HepG2 (cell line): Measurements from ENCODE around the gene NRSN2. TPM values are rescaled to one million over a fixed set of nuclear protein-coding genes. Genes with fewer than 3 reads are reported as not detected.
A peak's percentile ranks its signal among the peaks of the same experiment; 100 is the strongest.

Source experiments
- ATF1 ChIP-seq: IDR thresholded peaks from 2 replicates; pipeline ENCODE4 v1.6.1; 2016; ENCODE audit warnings: mild to moderate bottlenecking, control low read depth
- FOXP4 ChIP-seq: sonication (generic); formaldehyde crosslinking; IDR thresholded peaks from 2 replicates; pipeline ENCODE4 v1.4.0; 2020; ENCODE audit warnings: missing genetic modification reagents
- KDM1A ChIP-seq: IDR thresholded peaks from 2 replicates; pipeline ENCODE4 v1.6.1; 2016; ENCODE audit warnings: missing compliant biosample characterization
- NFE2L1 ChIP-seq: sonication (generic); formaldehyde crosslinking; IDR thresholded peaks from 2 replicates; pipeline ENCODE4 v1.4.0; 2020; ENCODE audit warnings: missing genetic modification reagents, mild to moderate bottlenecking, borderline replicate concordance
- PATZ1 ChIP-seq: sonication (generic); formaldehyde crosslinking; IDR thresholded peaks from 2 replicates; pipeline ENCODE4 v1.4.0; 2020; ENCODE audit warnings: missing genetic modification reagents
- RAD51 ChIP-seq: fragments of 450-650 bp; IDR thresholded peaks from 2 replicates; pipeline ENCODE4 v1.6.1; 2016; ENCODE audit warnings: borderline replicate concordance
- ZBTB44 ChIP-seq: sonication (generic); formaldehyde crosslinking; IDR thresholded peaks from 2 replicates; pipeline ENCODE4 v1.4.0; 2020; ENCODE audit warnings: missing genetic modification reagents
- ZBTB7B ChIP-seq: sonication (generic); formaldehyde crosslinking; IDR thresholded peaks from 2 replicates; pipeline ENCODE4 v1.4.0; 2020; ENCODE audit warnings: missing genetic modification reagents
- ZNF280D ChIP-seq: sonication (generic); formaldehyde crosslinking; IDR thresholded peaks from 2 replicates; pipeline ENCODE4 v1.5.1; 2020; ENCODE audit warnings: mild to moderate bottlenecking, missing genetic modification reagents
- ZNF34 ChIP-seq: sonication (generic); formaldehyde crosslinking; IDR thresholded peaks from 2 replicates; pipeline ENCODE4 v1.4.0; 2020; ENCODE audit warnings: mild to moderate bottlenecking, missing genetic modification reagents, borderline replicate concordance
- ZNF609 ChIP-seq: sonication (generic); formaldehyde crosslinking; IDR thresholded peaks from 2 replicates; pipeline ENCODE4 v1.4.0; 2020; ENCODE audit warnings: mild to moderate bottlenecking, missing genetic modification reagents, borderline replicate concordance
- ZNF619 ChIP-seq: sonication (generic); formaldehyde crosslinking; IDR thresholded peaks from 2 replicates; pipeline ENCODE4 v1.4.0; 2020; ENCODE audit warnings: mild to moderate bottlenecking, missing genetic modification reagents
- ZNF773 ChIP-seq: sonication (generic); formaldehyde crosslinking; IDR thresholded peaks from 2 replicates; pipeline ENCODE4 v1.4.0; 2020; ENCODE audit warnings: missing genetic modification reagents, borderline replicate concordance
- polyA plus RNA-seq, 8 experiments: library from polyadenylated mRNA; depleted of rRNA in 3 of 8; stranded (reverse) in 7 of 8; unstranded in 1 of 8; fragments of >200 nt; fragmentation: Illumina TruSeq in 4 of 8; extraction: Trizol in 4 of 8; gene quantifications; 2 replicates each; pipeline versions ENCODE4 v1.2.1 to v1.2.3, GENCODE V29; 2011 to 2016; ENCODE audit warnings: low read depth in 4 of 8, missing spikeins in 1 of 8, mixed read lengths in 1 of 8; ENCODE audit not compliant: insufficient read depth in 1 of 8
- total RNA-seq, 5 experiments: library from RNA; depleted of rRNA; stranded (reverse); fragments of >200 nt; fragmentation: Illumina TruSeq; extraction: Trizol; gene quantifications; 2 replicates each; pipeline ENCODE4 v1.2.3, GENCODE V29; 2016; ENCODE audit warnings: low read depth in 1 of 5

The NRSN2 gene
- total and polyA plus RNA-seq, 2 of the 13 experiments (the other 11 are each of a cell fraction or from before 2014, with no cell fraction given), result 32.3 to 49.4 TPM

- TF ChIP-seq ZNF609, result peak; percentile 53
- peak; percentile 78 for TF ChIP-seq PATZ1 (CRISPR knock-in tag)
- peak; percentile 24; the same call in 1 of the 2 replicates for TF ChIP-seq ZNF34 (CRISPR knock-in tag)
- no peak for TF ChIP-seq ATF1 (CRISPR knock-in tag)
- TF ChIP-seq FOXP4, result 0 out of 2 replicates have a peak, but pooled peaks have one; percentile 27
- TF ChIP-seq ZBTB7B (CRISPR knock-in tag), result peak; percentile 80
- TF ChIP-seq ZNF619, result peak; percentile 93; the same call in 1 of the 2 replicates
- TF ChIP-seq NFE2L1 (CRISPR knock-in tag), result 0 out of 2 replicates have a peak, but pooled peaks have one; percentile 82
- TF ChIP-seq KDM1A (CRISPR knock-in tag), result 0 out of 2 replicates have a peak, but pooled peaks have one; percentile 26
- TF ChIP-seq RAD51, result no peak
- peak; percentile 90; the same call in 1 of the 2 replicates for TF ChIP-seq ZNF773 (CRISPR knock-in tag)
- TF ChIP-seq ZBTB44 (CRISPR knock-in tag), result peak; percentile 37; the same call in 1 of the 2 replicates
- TF ChIP-seq ZNF280D (CRISPR knock-in tag), result 0 out of 2 replicates have a peak, but pooled peaks have one; percentile 66
These were observed 48.8 kb upstream of the NRSN2 start (continued) for GRCh38 chr20:297925-298775.
